LoVo (cell line): ENCODE measurements around the gene RFXANK.
"Not testable (repeated sequence)": the region's sequence is repeated elsewhere in the genome, so short reads cannot be mapped to it uniquely, and the experiment has no call there.

ENCODE experiments used
- DNase-seq: peaks from one replicate; pipeline ENCODE4 v3.0.0-alpha.2; 2016; ENCODE audit warnings: low spot score

Gene RFXANK

DNA sequence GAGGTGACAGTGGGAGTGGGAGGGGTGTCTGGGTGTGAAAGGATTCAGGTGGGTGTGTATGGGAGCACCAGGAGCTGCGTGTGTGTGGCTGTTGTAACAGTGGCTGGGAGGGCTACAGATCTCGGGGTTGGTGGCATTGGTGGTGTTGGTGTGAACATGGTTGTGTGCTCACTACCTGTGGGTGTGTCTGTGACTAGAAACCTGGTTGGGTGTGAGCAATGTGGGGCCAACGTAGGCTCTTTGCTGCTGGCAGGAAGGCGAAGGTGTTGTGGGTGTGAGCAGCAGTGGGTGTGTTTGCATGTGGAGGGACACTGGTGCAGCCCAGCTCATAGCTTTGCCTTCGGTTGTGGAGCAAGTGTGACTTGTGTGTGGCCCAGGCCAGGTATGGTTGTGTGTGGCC, 14.9 kb downstream of the RFXANK start:
- no peak for DNase-seq

DNA sequence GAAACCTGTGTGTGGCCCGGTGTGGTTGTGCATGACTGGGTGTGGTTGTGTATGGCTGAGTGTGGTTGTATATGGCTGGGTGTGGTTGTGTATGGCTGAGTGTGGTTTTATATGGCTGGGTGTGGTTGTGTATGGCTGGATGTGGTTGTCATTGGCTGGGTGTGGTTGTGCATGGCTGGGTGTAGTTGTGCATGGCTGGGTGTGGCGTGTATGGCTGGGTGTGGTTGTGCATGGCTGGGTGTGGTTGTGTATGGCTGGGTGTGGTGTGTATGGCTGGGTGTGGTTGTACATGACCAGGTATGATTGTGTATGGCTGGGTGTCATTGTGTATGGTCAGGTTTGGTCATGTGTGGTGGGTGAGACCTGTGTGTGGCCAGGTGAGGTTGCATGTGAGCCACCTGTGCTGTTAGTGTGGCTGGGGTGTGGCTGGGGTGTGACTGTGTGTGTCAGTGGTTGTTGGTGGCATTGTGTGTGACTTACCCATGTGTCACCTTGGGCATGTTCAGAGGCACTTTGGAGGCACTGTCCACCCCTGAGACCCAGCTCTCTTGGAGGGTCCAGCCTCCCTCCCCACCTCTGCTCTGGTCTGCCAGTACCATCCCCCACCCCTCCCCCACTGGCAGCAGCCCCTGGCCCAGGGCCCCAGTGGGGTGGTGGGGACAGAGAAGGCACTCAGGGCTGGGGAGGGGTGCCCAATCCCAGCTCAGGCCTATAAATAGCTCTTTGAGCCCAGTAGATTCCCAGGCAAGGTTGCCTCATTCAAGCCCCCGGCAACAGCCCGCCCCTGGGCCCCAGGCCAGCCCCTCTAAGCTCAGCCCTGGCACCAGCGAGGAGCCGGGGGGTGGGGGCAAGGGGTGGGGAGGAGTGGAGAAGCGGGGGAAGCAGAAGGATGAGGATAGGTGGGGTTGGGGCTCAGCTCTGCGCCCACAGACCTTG, 15.8 kb downstream of the RFXANK start:
- DNase-seq: no peak

DNA sequence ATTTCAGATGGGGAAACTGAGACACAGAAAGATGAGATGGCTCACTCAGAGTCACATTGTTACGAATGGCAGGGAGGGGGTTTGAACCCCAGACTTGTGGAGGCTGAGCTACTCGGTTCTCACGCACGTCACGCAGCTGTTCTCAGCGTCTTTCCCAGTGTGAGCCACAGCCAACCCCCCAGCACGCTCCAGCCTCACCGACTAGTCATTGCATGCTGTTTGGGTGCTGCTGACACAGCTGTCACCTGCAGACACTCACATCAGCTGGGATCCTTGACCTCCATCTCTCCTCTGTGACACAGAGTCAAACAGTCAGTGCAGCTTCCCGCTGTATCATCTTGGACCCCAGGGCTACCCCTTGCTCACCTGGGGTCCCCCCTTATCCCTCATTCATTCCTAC, 17.3 kb downstream of the RFXANK start:
- no peak for DNase-seq

DNA sequence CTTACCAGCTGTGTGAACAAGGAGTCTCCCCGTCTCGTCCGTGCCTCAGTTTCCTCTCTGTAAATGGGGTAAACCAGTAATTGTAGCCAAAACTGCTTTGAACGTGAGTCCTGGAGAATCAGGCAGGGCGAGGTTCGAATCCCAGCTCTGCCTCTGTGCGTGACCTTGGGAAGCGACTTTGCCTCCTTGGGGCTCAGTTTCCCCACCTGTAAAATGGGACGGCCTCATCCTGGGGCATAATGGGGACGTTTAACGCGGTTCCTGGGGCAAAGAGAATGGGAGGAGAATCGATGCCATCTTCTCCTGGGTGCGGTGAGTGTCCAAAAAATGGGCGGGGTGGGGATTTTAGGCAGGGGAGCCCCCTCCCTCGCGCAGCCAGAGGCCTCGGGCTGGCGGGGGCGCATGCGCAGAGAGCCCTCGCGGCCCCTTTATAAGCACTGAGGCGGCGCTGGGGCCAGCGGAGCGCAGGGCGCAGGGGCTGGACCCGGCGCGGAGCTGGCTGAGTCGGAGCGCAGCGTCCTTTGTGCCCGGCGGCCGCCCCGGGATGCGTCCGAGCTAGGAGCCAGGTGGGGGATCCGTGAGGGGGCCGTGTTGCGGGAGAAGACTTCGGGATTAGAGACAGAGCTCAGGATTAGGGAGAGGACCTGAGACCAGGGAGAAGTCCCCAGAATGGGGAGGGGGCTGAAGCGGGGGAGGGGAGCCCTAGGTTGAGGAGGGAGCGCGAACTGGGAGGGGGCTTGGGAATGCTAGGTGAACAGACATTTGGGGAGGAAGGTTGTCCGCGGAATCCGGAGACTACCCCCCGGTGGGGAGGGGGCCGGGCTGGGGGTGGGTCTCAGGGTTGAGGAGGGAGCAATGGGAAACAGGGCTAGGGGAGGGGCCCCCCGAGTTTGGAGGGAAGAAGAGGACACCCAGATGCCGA, 19.7 kb downstream of the RFXANK start, which contains the start of gene NCAN:
TSS of gene NCAN (plus strand) at position 460 of the 922 bp plus-strand sequence. CDS start 4,996 bp downstream, outside the sequence.
- DNase-seq: no peak

DNA sequence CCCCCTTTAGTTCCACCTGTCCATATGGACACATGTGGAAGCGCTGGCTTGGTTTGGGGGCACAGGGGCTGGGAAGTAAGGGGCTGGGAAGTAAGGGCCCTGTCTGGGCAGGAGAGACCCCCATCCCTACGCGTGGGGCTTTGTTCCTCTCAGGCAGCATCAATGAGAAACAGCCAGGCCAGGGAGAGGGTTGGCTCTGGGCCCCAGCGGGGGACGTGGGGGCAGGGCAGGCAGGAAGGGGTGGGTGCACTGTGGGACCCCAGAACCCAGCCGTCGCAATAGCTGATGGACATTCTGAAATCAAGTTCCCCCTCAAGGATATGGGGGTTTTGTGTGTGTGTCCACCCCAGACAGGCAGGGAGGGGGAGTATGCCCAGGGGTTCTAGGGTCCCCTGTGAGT, 20.9 kb downstream of the RFXANK start:
- DNase-seq: no peak

DNA sequence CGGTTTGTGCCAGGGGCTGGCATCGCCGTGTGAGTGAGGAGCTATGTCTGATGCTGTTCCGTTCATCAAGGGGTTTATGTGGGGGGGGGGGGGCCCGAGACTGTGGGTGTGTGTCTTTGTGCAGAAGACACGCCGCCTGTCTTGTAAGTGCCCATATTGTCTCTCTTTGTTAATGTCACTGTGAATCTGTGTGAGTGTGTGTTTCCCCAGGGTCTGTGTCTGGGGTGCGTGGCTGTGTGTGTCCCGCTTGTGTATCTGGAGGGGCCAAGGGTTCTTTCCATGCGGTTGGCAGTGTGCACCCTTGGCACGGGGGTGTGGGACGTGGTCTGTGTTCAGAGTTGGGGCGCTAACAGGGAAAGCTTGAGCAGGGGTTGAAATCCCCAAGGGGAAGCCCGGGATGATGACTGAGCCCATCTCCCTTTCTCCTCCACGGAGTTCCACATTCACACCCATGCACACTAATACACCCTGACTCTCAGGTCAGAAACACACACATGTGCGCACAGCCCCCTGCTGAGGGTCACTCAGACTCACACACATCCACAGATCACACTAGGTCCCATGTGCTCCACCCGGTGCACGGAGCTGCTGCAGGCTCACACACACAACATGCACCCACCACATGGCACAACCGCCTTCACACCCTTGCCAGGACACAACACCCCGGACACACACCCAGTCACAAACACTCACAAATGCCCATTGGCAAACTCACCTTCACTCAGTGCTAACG, 21.5 kb downstream of the RFXANK start:
- no peak for DNase-seq

DNA sequence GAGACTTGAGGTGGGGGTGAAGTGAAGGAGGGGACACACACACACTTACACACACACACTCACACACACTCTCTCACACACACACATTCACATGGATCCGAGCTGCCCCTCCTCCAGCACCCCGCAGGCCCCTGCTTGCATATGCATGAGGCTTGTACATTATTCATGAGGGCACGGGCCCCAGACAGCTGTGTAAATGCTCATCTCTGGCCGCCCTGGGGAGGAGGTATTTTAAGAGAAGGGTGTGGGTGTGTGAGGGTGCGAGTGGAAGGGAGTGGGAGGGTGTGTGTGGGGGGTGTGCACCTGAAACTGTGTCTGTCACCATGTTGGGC, 22.1 kb downstream of the RFXANK start:
- DNase-seq: no peak

DNA sequence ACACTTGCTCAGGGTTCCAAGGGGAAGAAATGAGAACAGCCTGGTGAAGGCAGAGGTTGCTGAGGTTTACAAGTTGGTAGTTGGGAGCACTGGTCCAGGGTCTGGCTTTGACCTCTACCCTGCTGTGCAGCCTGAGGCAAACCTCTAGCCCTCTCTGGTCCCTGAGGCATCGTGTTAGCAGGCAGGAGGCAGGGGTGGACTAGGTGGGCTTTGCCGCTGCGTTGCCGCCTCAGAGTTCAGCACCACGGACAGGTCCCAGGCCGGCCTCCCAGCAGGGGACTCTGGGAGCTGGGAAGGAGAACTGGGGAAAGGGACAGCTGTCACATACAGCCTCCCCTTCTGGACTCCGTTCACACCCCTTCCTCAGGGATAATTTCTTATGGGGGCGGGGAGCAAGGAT, 22.8 kb downstream of the RFXANK start:
- DNase-seq: peak; percentile 50

DNA sequence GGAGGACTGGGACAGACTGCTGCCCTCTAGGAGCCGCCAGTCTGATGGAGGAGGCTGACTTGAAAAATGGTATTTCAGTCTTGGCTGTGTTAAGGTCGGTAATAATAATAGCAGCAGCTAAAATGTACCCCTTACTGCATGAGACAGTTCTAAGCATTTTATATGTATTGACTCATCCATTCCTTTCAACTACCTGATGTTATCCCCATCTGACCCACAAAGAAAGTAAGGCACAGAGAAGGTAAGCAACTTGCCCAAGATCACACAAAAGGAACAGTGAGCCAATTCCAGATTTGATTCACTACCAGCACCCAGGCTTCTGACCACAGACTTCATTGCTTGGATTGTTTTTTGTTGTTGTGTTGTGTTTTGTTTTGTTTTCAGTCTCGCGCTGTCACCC, 23.7 kb downstream of the RFXANK start:
- DNase-seq: no peak

DNA sequence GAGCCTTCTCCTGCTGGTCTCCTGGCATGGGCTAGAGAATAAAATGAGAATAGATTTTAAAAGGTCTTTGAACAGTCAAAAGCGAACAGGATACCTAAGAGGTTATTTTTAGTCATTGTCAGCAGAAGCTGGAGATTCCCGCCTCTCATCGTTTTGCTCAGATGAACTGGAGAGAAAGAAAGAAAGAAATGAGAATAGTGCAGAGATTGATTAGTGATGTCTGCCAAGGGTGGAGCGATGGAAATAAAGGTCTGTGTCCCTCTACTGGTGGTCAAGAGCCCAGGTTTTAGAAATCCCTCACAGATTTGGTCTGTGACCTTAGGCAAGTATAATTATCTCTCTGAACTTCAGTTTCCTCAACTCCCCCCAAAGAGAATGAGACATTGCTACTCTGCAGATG, 25.0 kb downstream of the RFXANK start:
- DNase-seq: peak; percentile 44

DNA sequence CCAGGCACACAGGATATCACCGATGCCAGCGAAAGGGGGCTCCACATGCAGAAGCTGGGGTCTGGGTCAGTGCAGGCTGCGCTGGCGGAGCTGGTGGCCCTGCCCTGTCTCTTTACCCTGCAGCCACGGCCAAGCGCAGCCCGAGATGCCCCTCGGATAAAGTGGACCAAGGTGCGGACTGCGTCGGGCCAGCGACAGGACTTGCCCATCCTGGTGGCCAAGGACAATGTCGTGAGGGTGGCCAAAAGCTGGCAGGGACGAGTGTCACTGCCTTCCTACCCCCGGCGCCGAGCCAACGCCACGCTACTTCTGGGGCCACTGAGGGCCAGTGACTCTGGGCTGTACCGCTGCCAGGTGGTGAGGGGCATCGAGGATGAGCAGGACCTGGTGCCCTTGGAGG, 26.9 kb downstream of the RFXANK start:
- DNase-seq: no peak

DNA sequence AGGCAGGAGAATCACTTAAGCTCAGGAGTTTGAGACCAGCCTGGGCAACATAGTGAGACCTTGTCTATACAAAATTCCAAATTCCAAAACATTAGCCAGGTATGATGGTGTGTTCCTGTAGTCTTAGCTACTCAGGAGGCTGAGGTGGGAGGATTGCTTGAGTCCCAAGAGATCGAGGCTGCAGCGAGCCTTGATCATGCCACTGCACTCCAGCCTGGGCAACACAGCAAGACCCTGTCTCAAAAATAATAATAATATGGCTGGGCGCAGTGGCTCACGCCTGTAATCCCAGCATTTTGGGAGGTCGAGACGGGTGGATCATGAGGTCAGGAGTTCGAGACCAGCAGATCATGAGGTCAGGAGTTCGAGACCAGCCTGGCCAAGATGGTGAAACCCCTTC, 28.9 kb downstream of the RFXANK start:
- DNase-seq: not testable (repeated sequence)

DNA sequence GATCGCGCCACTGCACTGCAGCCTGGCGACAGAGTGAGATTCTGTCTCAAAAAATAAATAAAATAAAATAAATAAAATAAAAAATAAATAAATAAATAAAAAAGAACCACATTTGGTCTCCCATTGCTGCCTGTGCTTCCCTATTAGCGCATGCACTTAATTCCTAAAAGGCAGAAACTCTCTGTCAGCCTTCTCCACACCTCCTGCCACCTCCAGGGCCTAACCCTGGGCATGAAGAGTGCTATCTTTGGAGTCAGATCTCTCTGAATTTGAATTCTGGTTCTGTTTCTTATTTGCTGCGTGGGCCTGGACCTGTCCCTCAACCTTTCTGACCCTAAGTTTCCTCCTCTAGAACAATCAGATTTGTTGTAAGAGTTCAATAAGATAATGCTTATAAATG, 31.0 kb downstream of the RFXANK start:
- no peak for DNase-seq

DNA sequence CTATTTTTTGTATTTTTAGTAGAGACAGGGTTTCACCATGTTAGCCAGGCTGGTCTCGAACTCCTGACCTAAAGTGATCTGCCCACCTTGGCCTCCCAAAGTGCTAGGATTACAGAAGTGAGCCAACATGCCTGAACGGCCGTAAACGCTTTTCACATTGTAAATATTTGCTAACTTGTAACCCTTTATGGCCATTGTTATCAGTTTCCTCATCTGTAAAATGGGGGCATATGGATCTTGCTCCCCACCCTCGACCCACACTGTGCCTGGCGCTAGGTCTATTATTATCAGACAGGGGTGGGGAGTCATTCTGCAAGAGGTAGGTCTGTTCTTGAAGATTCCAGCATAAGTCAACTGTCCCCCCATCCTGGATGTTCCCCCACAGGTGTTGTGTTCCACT, 31.6 kb downstream of the RFXANK start:
- DNase-seq: no peak

DNA sequence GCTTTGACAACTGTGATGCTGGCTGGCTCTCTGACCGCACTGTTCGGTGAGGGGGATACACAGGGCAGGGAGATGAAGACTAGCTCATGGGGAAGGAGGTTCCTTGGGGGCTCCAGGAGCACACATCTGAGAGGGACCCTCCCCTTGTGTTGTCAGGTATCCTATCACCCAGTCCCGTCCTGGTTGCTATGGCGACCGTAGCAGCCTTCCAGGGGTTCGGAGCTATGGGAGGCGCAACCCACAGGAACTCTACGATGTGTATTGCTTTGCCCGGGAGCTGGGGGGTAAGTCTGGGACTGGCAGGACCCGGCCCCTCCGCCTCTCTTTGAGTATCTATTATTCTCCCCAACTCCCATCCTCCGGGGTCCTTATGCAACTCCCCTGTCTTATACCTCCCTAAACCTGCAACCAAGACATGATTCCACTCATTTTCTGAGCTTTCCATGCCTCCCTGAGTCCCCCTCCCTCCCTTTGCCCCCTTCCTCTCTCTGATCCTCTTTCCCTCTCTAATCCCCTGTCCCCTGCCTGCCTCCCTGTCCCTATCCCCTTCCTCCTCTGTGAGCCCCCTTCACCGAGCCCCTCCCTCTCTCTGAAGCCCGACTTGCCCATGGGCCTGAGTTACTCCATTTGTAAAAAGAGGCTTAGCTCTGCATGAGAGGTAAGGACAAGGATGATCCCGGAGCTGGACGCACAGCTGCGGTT, 32.2 kb downstream of the RFXANK start:
- no peak for DNase-seq

DNA sequence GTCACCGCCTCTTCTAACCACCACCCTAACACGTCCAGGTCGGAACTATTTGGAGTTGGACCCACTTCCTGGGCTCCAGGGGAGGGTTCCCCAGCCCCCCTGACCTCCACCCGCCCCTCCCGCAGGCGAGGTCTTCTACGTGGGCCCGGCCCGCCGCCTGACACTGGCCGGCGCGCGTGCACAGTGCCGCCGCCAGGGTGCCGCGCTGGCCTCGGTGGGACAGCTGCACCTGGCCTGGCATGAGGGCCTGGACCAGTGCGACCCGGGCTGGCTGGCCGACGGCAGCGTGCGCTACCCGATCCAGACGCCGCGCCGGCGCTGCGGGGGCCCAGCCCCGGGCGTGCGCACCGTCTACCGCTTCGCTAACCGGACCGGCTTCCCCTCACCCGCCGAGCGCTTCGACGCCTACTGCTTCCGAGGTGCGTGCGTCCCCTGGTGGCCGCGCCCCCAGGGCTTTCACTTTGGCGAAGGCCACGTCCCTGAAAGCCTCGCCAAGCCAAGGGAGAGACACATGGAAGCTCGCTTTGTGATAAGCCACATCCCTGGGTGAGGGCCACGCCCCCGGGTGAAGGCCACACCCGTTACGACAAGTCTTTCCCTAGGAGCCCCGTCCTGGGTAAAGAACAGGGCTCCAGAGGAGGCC, 32.9 kb downstream of the RFXANK start:
- DNase-seq: peak; percentile 79

DNA sequence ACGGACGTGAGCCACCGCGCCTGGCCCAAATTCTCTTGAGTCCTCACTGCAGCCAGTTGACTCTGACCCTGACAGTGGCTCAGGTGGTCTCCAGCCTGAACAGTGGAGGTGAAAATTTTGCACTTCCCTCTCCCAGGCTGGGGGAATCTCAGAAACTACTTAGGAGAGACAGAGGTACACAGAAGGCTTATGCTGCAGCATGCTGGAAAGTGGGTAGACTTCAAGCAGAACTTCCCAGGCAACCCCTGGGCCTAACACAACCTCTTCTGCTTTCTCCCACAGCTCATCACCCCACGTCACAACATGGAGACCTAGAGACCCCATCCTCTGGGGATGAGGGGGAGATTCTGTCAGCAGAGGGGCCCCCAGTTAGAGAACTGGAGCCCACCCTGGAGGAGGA, 34.1 kb downstream of the RFXANK start:
- DNase-seq: no peak

DNA sequence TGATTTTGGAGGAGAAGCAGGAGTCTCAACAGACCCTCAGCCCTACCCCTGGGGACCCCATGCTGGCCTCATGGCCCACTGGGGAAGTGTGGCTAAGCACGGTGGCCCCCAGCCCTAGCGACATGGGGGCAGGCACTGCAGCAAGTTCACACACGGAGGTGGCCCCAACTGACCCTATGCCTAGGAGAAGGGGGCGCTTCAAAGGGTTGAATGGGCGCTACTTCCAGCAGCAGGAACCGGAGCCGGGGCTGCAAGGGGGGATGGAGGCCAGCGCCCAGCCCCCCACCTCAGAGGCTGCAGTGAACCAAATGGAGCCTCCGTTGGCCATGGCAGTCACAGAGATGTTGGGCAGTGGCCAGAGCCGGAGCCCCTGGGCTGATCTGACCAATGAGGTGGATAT, 34.6 kb downstream of the RFXANK start:
- DNase-seq: no peak

DNA sequence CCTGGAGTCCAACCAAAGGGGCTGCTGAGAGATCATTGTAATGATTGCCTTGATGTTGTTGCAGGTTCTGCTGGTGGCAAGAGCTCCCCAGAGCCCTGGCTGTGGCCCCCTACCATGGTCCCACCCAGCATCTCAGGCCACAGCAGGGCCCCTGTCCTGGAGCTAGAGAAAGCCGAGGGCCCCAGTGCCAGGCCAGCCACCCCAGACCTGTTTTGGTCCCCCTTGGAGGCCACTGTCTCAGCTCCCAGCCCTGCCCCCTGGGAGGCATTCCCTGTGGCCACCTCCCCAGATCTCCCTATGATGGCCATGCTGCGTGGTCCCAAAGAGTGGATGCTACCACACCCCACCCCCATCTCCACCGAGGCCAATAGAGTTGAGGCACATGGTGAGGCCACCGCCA, 35.2 kb downstream of the RFXANK start:
- no peak for DNase-seq

DNA sequence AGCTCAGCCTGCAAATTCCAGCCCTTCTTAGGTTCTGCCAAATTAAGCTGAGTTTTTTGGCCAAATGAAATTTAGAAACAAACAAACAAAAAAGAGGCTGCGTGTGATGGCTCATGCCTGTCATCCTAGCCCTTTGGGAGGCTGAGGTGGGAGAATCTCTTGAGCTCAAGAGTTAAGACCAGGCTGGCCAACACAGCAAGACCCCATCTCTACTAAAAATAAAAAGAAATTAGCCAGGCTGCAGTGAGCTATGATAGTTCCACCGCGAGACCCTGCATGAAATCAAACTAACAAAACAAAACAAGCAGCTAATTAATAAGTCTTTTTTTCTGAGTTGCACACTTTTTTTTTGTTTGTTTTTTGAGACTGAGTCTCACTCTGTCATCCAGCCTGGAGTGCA, 37.6 kb downstream of the RFXANK start:
- no peak for DNase-seq

DNA sequence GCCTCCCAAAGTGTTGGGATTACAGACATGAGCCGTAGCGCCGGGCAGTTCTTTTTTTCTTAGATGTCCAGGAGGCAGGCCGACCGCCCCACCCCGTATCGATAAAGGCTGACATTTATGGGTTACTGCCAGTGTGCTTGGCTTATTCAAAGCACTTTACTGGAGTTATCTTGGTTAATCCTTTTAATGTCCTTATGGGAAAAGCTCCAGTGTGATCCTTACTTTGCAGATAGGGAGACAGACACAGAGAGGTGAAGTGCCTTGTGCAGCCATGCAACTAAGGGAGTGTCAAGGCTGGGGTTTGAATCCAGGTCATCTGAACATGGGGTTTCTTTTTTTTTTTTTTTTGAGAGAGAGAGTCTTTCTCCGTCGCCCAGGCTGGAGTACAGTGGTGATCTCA, 38.9 kb downstream of the RFXANK start:
- DNase-seq: no peak
